HG03342 (cell line): Measurements from ENCODE around the gene PRKX.
"Not testable (repeated sequence)": the region's sequence is repeated elsewhere in the genome, so short reads cannot be mapped to it uniquely, and the experiment has no call there.

Source experiments
- ATAC-seq: cut with Tn5 transposase; IDR thresholded peaks from one replicate; pipeline ENCODE4 v1.9.1; 2021; ENCODE audit warnings: mild to moderate bottlenecking, moderate library complexity; ENCODE audit not compliant: unreplicated experiment

PRKX gene

DNA sequence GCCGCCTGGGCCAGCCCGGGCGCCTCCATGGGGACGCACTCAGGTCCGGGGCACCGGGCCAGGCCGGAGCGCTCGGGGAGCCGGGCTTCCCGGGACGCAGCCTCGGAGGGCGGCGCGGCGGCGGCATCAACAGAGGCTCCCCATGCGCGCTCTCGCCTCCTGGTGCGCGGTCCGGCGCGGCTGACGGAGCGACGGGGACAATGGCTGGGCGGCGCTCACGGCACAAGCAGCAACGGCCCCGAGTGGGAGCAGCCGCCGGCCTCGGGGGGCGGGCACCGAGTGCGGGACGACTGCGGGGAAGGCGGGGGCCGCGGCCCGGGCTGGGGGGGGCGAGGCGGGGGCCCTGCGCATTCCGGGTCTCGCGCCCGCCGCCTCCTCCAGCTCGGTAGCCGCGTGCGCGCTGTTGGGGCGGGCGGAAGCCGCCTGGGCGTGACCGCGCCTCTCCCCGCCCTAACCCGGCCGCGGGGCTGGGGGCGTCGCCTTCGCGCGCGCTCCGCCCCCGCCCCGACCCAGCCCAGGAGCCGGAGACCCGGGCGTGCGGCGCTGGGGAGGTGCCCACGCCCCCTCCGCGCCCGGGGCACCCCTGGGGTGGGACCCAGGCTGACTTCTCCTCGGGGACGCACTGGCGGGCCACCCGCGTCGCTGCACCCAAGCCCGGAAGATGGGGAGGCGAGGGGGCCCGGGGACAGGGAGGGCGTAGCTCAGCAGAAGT lies at the start of gene PRKX:
TSS of gene PRKX (minus strand) at position 425 of the 712 bp plus-strand sequence. CDS start at position 29, 396 bp downstream.
- ATAC-seq = peak; percentile 83

DNA sequence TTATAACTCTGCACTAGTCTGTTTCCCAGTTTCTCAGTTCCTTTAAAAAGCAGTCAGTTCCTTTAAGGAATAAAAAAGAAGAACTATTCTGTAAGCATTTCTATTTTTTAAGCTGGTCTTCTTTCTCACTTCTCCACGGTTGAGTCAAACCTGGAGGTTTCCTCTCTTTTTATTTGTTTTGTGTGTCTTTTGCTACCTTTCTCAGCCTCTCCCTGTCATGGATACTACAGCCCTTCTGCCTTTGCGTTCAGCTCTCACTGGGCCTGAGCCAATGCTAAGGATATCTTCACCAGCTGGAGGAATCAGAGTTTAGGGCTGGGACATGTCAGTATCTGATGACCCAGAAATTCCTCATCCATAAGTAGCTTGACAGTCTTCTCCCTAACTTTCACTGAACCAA lies 49.7 kb upstream of the PRKX start:
- no peak for ATAC-seq

DNA sequence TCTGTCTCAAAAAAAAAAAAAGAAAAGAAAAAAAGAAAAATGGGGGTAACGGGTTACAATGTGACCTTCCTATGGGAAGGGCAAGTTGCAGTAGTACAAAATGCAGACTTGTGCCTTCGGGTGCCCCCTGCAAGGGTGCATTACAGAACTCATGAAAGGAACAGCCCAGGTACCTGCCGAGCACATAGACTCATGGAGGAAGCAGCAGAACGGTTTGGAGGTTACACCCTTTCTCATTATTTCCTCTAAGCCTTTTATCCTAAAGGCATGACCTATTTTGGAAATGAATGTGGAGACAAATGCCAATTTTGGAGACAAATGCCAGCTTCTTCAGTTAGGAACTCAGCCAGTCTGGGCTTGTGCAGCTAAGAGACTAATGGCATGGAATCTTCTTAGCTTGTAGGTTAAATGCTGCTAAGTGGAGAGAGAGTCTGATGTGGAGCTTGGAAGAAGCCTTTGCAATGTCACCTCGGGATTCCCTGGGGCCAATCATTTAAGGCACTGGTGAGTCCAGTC lies 44.1 kb upstream of the PRKX start:
- ATAC-seq = no peak

DNA sequence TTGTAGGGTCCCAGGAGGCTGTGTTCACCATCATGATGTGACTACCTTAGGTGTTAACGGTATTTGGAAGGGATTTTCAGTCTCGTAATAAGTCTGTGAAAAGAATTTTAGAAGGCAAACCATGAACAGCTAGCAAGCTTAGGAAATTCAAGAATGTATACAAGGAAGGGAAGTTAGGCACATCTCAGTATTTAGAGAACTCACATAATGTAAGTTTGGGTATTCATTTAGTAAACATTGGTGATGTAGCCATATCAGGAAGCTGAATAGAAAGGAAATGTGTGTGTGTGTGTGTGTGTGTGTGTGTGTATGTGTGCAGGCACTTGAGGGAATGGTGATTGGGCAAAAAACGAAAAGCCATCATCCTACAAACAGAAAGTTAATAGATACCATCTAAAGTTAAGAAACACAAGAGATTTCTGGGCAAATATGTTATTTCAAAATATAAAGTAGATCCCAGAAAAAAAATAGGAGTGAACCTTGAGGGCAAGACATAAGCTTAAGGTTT lies 34.7 kb upstream of the PRKX start:
- ATAC-seq = no peak

DNA sequence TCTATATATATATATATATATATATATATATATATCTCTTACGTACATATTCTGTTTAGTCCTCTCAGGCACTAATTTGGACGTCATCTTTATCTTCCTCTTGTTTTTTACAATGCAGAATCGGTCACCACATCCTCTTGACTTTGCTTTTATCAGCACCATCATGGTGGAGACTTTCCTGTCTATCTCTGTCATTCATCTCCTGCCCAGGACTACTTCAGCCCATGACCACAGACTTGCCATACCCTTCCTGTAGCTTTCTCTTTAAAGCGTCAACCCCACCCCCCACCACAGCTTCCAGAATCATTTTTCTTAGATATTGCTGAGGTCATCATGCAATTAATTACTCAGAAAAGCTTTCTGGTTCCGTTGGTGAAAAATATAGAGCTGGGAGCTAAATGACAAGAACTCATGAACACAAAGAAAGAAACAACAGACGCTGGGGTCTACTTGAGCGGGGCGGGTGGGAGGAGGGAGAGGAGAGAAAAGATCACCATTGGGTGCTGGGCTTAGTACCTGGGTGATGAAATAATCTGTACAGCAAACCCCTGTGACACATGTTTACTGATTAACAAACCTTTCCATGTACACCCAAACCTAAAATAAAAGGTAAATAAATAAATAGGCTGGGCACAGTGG lies 30.5 kb upstream of the PRKX start:
- no peak for ATAC-seq

DNA sequence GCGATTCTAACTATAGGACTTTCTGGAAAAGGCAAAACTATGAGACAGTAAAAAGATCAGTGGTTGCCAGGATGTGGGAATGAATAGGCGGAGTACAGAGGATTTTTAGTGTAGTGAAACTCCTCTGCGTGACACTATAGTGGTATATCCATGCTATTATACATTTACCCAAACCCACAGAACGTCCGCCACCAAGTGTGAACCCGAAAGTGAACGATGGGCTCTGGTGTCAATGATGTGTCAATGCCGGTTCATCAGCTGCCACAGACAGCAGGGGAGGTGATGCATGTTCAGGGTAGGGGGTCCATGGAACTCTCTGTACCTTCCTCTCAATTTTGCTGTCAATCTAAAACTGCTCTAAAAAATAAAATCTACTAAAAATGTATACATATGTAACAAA lies 27.5 kb upstream of the PRKX start:
- ATAC-seq = not testable (repeated sequence)

DNA sequence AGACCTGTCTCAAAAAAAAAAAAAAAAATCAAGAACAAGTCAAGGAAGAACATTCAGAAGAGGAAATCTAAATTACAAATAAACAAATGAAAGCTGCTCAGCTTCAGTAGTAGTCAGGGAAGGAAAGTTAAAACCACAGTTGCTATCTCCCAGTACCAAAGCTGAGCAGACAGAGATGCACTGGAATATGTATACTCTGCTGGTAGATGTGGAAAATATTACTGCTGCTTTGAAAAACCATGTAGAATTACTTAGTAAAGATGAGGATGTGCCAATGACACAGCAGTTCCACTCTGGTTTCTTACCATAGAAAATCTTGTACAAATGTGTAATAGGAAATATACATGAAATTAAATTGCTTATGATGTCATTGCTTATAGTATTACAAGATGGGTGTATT lies 25.1 kb upstream of the PRKX start:
- ATAC-seq = no peak

DNA sequence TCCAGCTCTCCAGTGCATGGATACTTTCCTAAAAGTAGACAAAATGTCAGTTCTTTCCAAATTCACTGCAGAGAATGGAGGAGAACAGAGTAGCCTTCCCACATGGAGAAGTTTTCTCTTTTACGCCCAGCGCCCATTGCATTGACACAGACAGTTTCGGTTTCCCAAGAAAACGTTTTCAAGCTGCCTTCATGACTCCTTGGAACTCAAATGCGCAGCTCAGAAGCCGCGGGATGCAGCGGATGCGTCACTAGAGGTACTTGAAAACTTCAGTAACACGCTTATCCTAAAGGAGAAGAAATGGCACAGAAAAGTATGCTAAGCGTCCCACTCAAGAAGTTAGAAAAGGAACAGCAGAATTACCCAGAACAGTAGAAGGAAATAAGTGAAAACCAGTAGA lies 23.1 kb upstream of the PRKX start:
- not testable (repeated sequence) for ATAC-seq

DNA sequence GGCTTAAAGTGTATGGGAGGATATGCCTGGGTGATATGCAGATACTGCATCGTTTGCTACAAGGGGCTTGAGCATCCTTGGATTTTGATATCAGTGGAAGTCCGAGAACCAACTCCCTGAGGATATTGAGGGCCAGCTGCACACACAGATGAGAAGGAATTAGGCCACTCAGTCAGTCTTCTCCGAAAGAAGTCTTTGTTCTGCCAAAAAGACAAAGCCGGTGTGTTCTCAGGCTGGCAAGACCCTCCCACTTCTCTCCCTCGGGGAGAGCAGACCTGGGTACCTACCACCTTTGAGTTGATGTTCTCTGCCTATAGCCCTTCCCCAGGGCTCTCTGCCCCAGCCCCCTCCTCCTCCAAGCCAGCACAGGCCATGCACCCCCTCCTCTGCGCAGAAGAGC lies 22.4 kb upstream of the PRKX start:
- ATAC-seq = not testable (repeated sequence)

DNA sequence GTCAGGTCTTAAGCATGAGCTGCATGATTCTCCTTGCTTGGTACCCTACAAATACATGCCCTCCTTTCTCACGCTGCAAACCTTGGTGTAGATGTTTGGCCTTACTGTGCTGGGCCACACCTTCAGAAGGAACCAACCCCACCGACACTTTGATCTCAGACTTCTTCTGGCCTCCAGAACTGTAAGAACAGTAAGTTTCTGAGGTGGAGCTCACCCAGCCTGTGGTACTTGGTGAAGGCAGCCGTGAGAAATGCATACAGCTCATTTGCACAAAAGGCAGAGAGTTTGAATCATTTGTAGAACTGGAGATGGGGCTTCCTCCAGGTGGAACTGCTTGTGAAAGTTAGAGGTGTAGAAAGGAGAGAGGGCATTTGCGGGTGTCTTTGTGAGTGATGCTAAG lies 21.0 kb upstream of the PRKX start:
- ATAC-seq = not testable (repeated sequence)

DNA sequence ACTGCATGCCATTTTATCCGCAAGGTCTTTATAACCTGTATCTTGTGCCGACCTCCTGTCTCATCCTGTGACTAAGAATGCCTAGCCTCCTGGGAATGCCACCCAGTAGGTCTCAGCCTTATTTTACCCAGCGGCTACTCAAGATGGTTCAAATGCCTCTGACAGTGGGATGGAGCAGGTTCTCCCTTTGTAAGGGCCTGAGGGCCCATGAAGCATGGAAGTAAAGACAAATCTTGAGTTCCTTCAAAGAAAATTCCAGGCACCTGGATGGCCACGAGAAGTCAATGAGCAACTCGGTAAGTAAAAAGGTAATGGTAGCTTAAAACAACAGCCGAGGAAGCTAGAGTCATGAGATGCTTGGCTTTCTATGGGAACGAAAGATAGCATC lies 19.6 kb upstream of the PRKX start:
- ATAC-seq = no peak

DNA sequence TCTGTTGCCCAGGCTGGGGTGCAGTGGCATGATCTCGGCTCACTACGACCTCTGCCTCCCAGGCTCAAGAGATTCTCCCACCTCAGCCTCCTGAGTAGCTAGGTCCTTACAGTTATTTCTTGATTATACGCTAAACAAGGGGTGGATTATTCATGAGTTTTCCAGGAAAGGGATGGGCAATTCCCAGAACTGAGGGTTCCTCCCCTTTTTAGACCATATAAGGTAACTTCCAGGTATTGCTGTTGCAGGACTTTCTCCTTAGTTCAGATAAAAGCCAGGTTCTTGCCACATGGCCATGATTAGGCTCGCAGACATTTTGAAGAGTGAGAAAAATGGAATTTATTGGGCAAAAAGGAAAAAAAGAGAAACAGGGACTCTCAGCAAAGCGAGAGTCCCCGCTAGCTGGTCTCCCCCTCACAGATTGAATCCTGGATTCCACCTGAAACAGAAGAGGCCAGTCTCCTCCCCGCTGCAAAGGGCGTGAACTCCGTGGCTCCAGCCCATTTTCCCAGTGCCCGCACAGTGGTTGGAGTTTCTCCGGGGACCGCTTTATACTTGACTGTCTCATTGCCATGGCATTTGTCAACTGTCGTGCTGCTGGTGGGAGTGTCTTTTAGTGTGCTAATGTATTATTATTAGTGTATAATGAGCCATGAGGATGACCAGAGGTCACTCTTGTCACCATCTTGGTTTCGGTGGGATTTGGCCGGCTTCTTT lies 19.0 kb upstream of the PRKX start:
- ATAC-seq = not testable (repeated sequence)

DNA sequence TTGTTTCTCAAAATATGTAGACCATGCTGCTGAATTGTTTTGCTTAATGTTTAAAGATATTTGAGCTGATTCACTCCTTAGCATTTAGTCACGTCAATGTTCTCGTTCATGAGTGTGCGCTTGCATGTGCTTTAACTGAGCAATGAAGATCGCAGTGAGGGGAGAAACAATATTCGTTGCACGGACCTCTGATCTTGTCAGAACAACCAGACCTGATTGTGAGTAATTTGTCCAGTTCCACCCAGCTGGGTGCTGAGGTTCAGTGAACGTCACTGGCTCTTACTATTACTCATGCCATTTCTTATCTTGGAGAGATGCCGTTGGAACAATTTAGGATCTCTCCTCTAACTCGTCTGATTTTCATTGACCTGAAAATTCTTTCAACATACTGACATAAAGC lies 15.0 kb upstream of the PRKX start:
- ATAC-seq = no peak

DNA sequence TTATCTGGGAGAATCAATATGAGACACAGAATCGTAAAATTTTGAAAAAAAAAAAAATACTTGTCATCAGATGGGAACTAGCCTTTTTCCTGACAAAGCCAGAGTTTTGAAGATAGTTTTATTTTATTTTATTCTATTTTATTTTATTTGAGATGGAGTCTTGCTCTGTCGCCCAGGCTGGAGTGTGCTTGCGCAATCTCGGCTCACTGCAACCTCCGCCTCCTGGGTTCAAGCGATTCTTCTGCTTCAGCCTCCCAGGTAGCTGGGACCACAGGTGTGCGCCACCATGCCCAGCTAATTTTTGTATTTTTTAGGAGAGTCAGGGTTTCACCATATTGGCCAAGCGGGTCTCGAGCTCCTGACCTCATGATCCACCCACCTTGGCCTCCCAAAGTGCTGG lies 10.0 kb upstream of the PRKX start:
- ATAC-seq = not testable (repeated sequence)

DNA sequence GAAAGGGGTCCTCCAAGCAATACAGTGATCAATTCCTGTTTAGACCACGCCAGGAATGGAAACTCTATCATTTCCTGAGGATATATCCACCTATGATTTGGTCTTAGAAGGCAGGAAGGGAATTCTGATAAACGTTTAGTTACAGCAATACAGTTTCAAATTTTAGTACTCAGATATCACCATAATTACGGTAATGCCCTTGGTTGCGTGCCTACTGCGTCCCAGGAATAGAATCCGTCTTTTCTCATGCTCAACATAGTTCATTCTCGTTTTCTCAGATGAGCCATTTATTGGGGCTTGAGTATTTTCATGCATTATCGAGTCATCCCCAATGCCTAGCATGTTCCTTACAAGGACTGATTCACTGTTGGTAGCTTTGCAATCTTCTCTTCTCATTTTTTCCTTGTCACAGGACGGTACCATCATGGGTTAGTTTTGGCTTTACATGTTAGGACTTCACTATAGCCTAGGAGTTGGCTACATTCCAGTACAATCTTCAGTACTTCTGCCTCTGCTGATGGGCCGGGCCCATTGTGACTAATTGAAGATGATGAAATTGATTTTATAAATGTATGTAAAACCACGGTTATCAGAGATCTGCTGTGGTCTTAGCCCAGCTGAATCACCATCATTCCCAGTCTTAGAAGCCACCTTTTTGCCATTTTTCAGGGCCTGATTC lies 4.4 kb upstream of the PRKX start:
- ATAC-seq = no peak

DNA sequence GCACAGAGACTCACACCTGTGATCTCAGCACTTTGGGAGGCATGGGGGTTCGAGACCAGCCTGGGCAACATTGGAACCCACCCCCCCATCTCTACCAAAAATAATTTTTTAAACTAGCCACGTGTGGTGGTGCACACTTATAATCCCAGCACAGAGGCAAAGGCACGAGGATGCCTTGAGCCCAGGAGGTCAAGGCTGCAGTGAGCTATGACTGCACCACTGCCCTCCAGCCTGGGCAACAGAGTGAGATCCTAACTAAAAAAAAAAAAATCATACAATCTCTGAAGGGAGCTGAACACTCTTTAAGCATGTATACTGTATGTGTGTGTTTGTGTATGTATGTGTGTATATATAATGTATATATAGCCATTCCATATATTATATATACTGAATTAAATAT lies 2.5 kb upstream of the PRKX start:
- no peak for ATAC-seq

DNA sequence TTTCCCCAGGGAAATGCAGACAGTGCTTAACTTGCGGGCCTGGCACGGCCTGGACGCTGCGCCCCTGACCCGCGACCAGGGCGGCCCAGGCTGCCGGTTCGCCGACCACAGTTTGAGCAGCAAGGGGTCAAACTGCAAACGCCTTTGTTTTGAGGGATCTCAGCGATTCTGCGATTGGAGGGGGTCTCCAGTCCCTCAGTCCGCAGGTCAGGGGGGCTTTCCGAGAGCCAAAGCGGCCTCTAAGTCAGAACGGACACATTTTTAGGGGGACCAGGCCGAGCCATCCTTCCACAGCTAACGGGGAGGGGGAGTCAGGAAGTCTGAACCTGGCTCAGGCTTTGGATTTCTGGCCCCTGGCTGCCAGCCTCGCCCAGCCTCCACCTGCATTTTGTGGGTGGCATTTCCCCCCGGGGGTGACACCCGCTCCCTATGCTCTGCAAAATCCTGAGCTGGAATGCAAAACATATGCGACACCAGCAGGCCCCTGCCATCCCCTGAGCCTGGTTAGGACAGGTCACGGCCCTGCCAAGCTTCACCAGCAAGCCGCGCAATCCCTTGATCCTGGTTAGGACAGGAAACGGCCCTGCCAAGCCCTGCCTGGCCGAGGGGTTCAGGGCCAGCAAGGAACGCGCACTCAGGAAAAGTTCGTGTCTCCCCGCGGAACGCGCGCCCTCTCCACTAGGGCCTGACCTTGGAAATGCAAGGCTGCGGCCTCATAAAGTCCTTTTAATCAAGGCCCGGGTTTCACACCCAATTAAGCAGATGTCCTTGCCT lies 1.4 kb upstream of the PRKX start:
- ATAC-seq = not testable (repeated sequence)

DNA sequence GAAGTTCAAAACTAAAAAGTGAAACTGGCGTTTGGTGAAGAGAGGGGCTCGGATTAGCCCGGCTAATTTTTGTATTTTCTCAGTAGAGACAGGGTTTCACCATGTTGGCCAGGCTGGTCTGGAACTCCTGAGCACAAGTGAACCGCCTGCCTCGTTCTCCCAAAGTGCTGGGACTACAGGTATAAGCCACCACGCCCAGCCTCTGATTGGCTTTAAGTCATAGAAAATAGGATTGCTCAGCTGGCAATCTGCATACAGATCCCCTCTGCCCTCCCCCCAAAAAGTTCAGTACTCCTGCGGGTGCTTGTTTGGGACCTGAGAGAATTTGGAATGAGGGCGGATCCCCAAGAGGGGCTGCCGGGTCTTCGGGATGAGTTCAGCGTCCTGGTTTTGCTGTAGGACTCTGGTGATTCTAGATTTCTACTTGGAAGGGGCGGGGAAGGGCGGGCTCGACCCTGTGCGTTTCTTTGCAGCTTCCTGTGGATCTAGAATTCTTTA lies 537 bp upstream of the PRKX start:
- ATAC-seq = no peak

DNA sequence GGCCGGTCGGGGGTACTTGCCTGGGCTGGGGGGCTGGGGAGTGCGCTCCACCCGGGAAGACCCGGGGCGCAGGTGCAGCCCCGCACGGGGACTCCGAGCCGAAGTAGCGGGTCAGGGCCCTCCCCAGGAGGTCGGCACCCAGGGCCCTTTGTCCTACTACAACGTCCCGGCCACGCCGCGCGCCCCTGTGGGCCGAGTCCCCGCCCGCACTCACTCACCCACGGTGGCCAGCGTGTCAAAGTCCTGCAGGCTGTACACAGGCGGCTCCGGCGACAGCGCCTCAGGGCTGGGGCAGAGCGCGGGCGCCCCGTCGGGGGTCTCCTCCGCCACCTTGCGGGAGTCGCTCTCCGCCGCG lies 602 bp downstream of the PRKX start:
- ATAC-seq = peak; percentile 19
